ENCODE measurements around the gene SEPTIN10. TPM values are rescaled to one million over a fixed set of nuclear protein-coding genes. Genes with fewer than 3 reads are reported as not detected.

Gene SEPTIN10
- total and polyA plus RNA-seq, 7 donors: 20.6 to 39.8 (median 32.3) TPM

DNA sequence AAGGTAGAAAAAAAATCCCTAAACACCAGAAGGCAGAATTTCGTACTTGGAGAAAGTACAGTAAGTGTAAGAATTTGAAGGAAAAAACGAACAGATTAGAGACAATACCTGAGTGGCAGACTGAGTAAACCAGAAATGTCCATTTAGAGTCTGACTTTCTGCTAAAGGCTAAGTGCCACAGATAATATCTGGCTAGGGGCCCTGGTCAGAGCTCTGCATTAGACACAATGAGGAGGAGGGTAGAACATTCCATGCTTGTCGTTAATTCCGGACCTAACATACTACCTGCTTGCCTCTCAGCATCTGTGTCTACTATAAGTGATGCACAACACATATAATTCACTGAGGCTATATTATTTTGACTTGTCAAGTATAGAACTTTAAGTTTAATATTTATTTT, 18.1 kb downstream of the SEPTIN10 start:
- H3K9me3 ChIP-seq: no peaks in the 10 kb centered on the region
- H3K27ac ChIP-seq: no peak overlapping the region
- 91 to 94% (median 91%) methylated on average over 4 of the region's 4 CpGs for WGBS, 3 donors
- ATAC-seq (no peak), DNase-seq (no peak)
- no peaks in the 10 kb centered on the region for H3K4me1 ChIP-seq
- TF ChIP-seq, protein P1, sequence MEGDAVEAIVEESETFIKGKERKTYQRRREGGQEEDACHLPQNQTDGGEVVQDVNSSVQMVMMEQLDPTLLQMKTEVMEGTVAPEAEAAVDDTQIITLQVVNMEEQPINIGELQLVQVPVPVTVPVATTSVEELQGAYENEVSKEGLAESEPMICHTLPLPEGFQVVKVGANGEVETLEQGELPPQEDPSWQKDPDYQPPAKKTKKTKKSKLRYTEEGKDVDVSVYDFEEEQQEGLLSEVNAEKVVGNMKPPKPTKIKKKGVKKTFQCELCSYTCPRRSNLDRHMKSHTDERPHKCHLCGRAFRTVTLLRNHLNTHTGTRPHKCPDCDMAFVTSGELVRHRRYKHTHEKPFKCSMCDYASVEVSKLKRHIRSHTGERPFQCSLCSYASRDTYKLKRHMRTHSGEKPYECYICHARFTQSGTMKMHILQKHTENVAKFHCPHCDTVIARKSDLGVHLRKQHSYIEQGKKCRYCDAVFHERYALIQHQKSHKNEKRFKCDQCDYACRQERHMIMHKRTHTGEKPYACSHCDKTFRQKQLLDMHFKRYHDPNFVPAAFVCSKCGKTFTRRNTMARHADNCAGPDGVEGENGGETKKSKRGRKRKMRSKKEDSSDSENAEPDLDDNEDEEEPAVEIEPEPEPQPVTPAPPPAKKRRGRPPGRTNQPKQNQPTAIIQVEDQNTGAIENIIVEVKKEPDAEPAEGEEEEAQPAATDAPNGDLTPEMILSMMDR (IDR thresholded peaks at IDR 0.05): no peak
- intact Hi-C loops (cut with DNase I): no loop called here
- peaks cover 0 to 23% of the 10 kb centered on the region in 2 donors for H3K36me3 ChIP-seq (ENCODE audit: insufficient read depth in 1 of 2, low read depth in 1 of 2)
- H3K4me3 ChIP-seq: no peak overlapping the region
- H3K27me3 ChIP-seq (ENCODE audit: insufficient read depth in 3 of 3, low read length in 2 of 3): no peaks in the 10 kb centered on the region

DNA sequence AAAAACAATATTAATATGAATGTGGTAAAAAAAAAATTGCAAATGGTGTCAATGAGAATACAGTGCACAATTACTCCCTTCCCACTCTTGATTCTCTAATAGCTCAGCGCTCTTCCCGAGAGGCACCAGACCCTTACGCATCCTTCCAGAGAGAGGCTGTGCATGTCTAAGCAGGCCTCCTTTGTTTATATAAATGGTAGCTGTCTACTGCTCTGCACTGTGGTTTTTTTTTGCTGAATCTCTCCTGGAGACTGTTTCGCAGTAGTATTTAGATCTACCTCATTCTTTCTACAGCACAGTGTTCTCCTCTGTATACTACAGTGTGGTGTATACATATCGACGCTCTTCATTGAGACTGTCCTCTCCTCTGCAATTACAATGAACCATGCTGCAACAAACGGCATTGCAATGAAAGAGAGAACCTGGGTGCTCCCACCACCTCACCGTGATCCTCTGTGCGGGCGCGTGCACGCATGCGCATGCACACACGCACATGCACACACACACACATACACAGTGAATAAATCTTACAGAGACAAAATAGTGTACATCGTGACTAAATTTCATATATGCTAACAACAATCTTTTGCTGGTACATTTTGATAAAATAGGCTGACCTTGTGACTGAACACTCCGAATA, 19.4 kb downstream of the SEPTIN10 start:
- Histone ChIP-seq H3K36me3 (ENCODE audit: insufficient read depth in 1 of 2, low read depth in 1 of 2) (peaks cover 0 to 27% of the 10 kb centered on the region in 2 donors), H3K27ac (no peak overlapping the region), H3K4me1 (no peaks in the 10 kb centered on the region), H3K27me3 (ENCODE audit: insufficient read depth in 3 of 3, low read length in 2 of 3) (no peaks in the 10 kb centered on the region), H3K4me3 (no peak overlapping the region), H3K9me3 (no peaks in the 10 kb centered on the region)
- ATAC-seq: no peak
- TF ChIP-seq, protein P1 (IDR thresholded peaks at IDR 0.05): no peak
- WGBS, 3 donors: 90 to 95% (median 94%) methylated on average over 16 of the region's 16 CpGs
- DNase-seq: no peak
- intact Hi-C loops (cut with DNase I): no loop called here

DNA sequence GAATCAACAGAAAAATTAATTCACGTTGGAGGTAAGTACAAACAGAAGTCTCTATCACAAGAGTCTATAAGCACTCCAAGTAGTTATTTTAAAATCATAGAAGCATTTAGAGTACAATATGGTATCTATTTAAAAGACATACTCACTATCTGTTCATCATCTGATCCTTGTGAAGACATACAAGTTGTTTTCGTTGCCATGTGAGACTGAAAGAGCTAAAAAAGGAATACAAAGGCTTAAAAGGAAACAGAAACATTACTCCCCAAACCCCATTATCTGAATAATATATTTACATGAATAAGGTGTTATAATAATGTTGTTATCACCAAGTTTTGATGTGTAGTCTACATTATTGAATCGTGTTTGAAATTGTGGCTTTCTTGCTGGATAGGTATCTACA, 20.9 kb downstream of the SEPTIN10 start:
- ATAC-seq: no peak
- H3K4me3 ChIP-seq: no peak overlapping the region
- peaks cover 0 to 27% of the 10 kb centered on the region in 2 donors for H3K36me3 ChIP-seq (ENCODE audit: insufficient read depth in 1 of 2, low read depth in 1 of 2)
- WGBS, 3 donors: 90 to 96% (median 92%) methylated on average over 3 of the region's 3 CpGs
- H3K27ac ChIP-seq: no peak overlapping the region
- TF ChIP-seq, protein P1 (IDR thresholded peaks at IDR 0.05): no peak
- H3K27me3 ChIP-seq (ENCODE audit: insufficient read depth in 3 of 3, low read length in 2 of 3): no peaks in the 10 kb centered on the region
- DNase-seq: no peak
- no peaks in the 10 kb centered on the region for H3K9me3 ChIP-seq
- intact Hi-C loops (cut with DNase I): no loop called here
- H3K4me1 ChIP-seq: no peaks in the 10 kb centered on the region

DNA sequence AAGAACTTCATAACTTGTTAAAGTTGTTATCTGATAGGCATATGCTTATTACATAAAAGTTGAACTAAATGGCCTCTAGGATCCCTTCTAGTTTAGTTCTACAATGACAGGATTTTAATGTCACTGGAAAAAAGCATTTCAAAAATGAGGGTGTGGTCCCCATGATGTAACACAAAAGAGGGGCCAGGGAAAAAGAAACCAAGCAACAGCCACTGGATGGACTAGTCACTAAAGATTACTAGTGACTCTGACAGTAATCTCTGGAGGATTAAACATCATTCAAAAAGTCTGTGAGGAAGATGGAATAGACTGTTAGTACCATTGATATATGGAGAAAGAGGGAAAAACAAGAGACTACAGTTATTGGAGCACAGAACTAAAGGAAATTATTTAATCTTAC, 22.6 kb downstream of the SEPTIN10 start:
- H3K4me3 ChIP-seq: no peak overlapping the region
- no peaks in the 10 kb centered on the region for H3K4me1 ChIP-seq
- no peak overlapping the region for H3K27ac ChIP-seq
- peaks cover 0 to 27% of the 10 kb centered on the region in 2 donors for H3K36me3 ChIP-seq (ENCODE audit: insufficient read depth in 1 of 2, low read depth in 1 of 2)
- ATAC-seq: no peak
- H3K9me3 ChIP-seq: no peaks in the 10 kb centered on the region
- intact Hi-C loops (cut with DNase I): no loop called here
- DNase-seq: no peak
- TF ChIP-seq, protein P1 (IDR thresholded peaks at IDR 0.05): no peak
- no peaks in the 10 kb centered on the region for H3K27me3 ChIP-seq (ENCODE audit: insufficient read depth in 3 of 3, low read length in 2 of 3)

DNA sequence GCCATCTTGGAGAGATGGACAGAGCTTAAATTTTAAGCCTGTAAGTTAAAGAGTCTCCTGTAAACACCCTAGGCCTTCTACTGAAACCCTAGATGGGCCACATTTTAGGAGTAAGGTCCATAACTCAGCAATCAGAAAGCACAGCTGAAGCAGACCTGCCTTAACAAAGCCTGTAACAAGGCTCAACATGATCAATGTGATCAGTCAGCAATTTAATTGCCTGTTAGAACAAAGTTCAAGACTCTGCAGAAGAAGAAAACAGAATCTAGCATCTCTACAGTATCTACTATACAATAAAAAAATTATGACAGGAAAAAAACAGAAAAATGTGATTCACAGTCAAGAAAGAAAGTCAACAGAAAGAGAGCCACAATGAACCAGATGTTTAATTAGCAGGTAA, 27.1 kb downstream of the SEPTIN10 start:
- no peak for DNase-seq
- no peaks in the 10 kb centered on the region for H3K4me1 ChIP-seq
- H3K36me3 ChIP-seq (ENCODE audit: insufficient read depth in 1 of 2, low read depth in 1 of 2): peaks cover 0 to 25% of the 10 kb centered on the region in 2 donors
- no peaks in the 10 kb centered on the region for H3K27me3 ChIP-seq (ENCODE audit: insufficient read depth in 3 of 3, low read length in 2 of 3)
- ATAC-seq: no peak
- intact Hi-C loops (cut with DNase I): no loop called here
- H3K9me3 ChIP-seq: no peaks in the 10 kb centered on the region
- no peak overlapping the region for H3K27ac ChIP-seq
- H3K4me3 ChIP-seq: no peak overlapping the region
- TF ChIP-seq, protein P1 (IDR thresholded peaks at IDR 0.05): no peak
